ENCODE results near the gene FLII.
A peak's percentile ranks its signal among the peaks of the same experiment; 100 is the strongest.
"Not testable (repeated sequence)": the region's sequence is repeated elsewhere in the genome, so short reads cannot be mapped to it uniquely, and the experiment has no call there.

Gene FLII

GRCh38 chr17:18238299-18238698 lies 20.2 kb downstream of the FLII start:
- DNase-seq = no peak

- DNase-seq = no peak
Observed at GRCh38 chr17:18237461-18237860, 21.1 kb downstream of the FLII start.

- DNase-seq = no peak
Observed at GRCh38 chr17:18236494-18236893, 22.0 kb downstream of the FLII start.

- peak; percentile 11 for DNase-seq
Observed at GRCh38 chr17:18235743-18236256, 22.7 kb downstream of the FLII start.

GRCh38 chr17:18234853-18235380 lies 23.6 kb downstream of the FLII start:
- DNase-seq = no peak

GRCh38 chr17:18233803-18234518 lies 24.6 kb downstream of the FLII start:
- DNase-seq = no peak

- DNase-seq = no peak
Observed at GRCh38 chr17:18231164-18231563, 27.4 kb downstream of the FLII start.

GRCh38 chr17:18230288-18231141 lies 28.0 kb downstream of the FLII start:
- DNase-seq = no peak

- no peak for DNase-seq
Observed at GRCh38 chr17:18229771-18230170, 28.8 kb downstream of the FLII start.

GRCh38 chr17:18229254-18229653 lies 29.3 kb downstream of the FLII start:
- DNase-seq = no peak

GRCh38 chr17:18228176-18228682 lies 30.3 kb downstream of the FLII start:
- no peak for DNase-seq

- no peak for DNase-seq
Observed at GRCh38 chr17:18227635-18228034, 30.9 kb downstream of the FLII start.

- DNase-seq = no peak
Observed at GRCh38 chr17:18226284-18226945, 32.1 kb downstream of the FLII start.

GRCh38 chr17:18225642-18226283 lies 32.8 kb downstream of the FLII start:
- no peak for DNase-seq

- DNase-seq = peak; percentile 96
Observed at GRCh38 chr17:18225121-18225641, 33.4 kb downstream of the FLII start, which contains the start of gene LLGL1. Gene LLGL1, plus strand, starts transcription at chr17:18225635. Its CDS starts 48 bp downstream, at chr17:18225683.

GRCh38 chr17:18224387-18225120 lies 34.0 kb downstream of the FLII start:
- no peak for DNase-seq

GRCh38 chr17:18224053-18224386 lies 34.5 kb downstream of the FLII start:
- no peak for DNase-seq

GRCh38 chr17:18218756-18219415 lies 39.7 kb downstream of the FLII start:
- peak; percentile 57 for DNase-seq

GRCh38 chr17:18217412-18218015 lies 41.0 kb downstream of the FLII start:
- peak; percentile 40 for DNase-seq

GRCh38 chr17:18216906-18217305 lies 41.6 kb downstream of the FLII start:
- not testable (repeated sequence) for DNase-seq

Measured in HCEC 1CT (cell line).